H7 (cell line): ENCODE data around the gene XXYLT1. TPM values are rescaled to one million over a fixed set of nuclear protein-coding genes. Genes with fewer than 3 reads are reported as not detected.

Source experiments
- DNase-seq: peaks from one replicate; pipeline ENCODE4 v3.0.0; 2012
- H3K27me3 ChIP-seq: 2 replicates; pipeline ENCODE4 v1.6.0; 2011; ENCODE audit warnings: mild to moderate bottlenecking, low read length; ENCODE audit not compliant: control insufficient read depth, insufficient read depth
- H3K36me3 ChIP-seq: replicated peaks from 2 replicates; pipeline ENCODE4 v1.5.1; 2011; ENCODE audit warnings: low read length; ENCODE audit not compliant: control insufficient read depth, insufficient read depth
- H3K4me3 ChIP-seq: 2 replicates; pipeline ENCODE4 v1.5.1; 2011; ENCODE audit warnings: low read depth, mild to moderate bottlenecking, control low read depth, low read length, moderate library complexity; ENCODE audit not compliant: insufficient read depth
- total RNA-seq: library from RNA; depleted of rRNA; stranded (reverse); fragments of >200 nt; shearing (Covaris generic); gene quantifications from 2 replicates; pipeline ENCODE4 v1.2.3, GENCODE V29; 2014

XXYLT1 gene
- total RNA-seq, 1 experiment from 2014 or later, result 40.9 TPM

DNA sequence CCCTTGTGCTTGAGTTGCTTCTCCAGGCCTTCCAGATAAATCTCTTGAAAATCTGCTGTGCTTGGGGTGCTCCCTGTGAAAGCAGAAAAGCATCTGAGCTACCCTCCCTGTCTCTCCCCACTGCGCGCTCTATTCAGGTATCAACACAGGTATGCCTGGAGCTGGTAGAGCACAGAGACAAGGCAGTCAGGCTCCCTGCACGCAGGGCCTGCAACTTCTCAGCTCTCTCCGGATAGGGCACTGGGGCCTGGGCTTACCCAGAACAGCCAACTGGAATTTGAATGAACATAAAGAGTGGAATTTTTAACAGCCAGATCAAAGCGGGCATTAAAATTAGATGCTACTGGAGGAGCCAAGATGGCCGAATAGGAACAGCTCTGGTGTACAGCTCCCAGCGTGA is 183.6 kb downstream of the XXYLT1 start:
- Histone ChIP-seq H3K27me3 (no peaks in the 10 kb centered on the region), H3K4me3 (peak overlapping the region; percentile 41), H3K36me3 (no peaks in the 10 kb centered on the region)
- peak; percentile 78 for DNase-seq

DNA sequence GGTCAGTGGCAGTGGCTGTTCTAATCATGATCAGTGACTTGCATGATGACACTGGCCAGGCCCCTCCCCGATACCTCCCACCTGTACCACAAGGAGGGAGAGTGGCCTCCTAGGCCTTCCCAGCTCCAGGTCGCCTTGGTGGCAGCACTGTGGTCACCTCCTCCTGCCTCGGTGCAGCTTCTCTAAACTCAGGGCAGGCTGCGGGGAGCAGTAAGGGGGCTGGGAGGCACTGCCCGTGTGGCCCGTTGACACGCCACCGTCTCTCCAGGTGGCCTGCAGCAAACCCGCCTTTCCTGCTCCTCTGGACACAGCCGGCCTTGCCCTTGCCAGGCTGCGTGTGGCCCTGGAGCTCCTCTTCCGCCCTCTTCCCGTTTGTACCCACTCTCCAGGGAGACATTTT is 184.1 kb downstream of the XXYLT1 start:
- Histone ChIP-seq H3K27me3 (no peaks in the 10 kb centered on the region), H3K36me3 (no peaks in the 10 kb centered on the region), H3K4me3 (no peak overlapping the region)
- no peak for DNase-seq

DNA sequence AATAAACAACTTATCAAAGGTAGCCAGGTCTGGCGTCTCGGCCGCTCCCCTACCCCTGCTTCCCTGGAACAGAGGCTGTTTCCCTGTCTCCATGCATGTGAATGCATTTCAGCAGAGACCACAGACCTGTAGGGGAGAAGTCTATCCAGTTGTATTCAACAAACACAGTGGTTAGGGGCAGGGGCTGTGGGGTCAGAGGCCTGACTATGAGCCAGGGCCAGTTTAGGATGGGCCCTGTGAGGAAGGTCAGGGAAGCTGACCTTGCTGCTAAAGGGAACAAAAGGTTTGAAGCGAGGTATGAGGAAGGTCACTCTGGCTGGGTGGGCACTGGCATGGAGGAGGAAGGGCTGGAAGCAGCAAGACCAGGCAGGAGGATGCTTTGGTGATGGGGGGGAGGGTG is 184.6 kb downstream of the XXYLT1 start:
- H3K27me3 ChIP-seq, result no peaks in the 10 kb centered on the region
- no peak for DNase-seq
- H3K4me3 ChIP-seq, result no peak overlapping the region
- no peaks in the 10 kb centered on the region for H3K36me3 ChIP-seq

DNA sequence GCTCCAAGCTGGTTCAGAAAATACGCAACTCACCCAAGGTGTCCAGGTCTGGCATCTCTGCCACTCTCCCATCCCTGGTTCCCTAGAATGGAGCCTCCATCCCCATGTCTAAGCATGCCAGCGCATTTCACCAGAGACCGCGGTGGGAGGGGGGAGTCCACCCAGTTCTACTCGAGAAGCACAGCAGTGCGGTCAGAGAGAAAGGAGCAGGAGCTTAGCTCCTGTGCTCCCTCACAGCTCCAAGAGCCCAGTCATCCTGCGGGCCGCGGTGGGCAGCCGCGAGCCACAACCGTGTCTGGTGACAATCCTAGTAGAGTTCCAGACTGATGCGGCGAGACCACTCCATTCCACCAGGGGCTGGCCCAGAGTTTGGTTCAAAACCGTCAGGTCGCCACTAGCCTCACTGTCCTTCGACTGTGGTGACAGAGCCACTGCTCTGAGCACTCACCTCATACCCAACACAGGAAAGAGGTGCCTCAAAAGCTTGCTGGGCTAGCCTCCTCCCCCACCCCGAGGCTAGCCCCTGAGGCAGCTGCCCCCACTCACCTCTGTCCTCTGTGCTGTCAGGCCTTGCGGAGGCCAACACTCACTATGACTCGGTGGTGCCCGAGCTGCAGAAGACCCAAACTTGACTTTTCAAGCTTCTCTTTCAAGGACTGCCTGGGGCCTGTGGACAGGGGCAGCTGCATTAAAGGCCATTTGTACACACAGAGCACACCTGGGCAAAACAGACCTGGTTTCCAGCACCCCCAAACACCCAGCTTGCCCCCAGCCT is 185.4 kb downstream of the XXYLT1 start:
- no peak for DNase-seq
- Histone ChIP-seq H3K4me3 (no peak overlapping the region), H3K36me3 (no peaks in the 10 kb centered on the region), H3K27me3 (no peaks in the 10 kb centered on the region)

DNA sequence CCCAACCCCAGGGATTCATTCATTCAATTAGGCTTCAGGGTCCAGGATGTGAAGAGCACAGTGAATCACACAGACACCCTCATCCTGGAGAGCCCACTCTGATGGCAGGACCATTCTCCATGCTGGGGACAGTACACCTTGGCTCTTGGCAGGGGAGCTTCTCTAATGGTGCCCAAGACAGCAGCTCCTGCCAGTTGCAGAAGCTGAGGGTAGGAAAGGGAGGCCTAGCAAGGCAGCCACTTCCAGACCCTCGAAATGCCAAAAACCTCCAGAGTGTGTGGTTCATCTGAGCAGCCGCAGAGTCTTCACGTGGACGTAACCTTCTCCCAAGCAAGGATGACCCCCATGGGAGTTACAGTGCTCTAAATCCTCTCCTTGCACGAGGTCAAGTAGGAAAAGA is 186.2 kb downstream of the XXYLT1 start:
- Histone ChIP-seq H3K27me3 (no peaks in the 10 kb centered on the region), H3K4me3 (no peak overlapping the region), H3K36me3 (no peaks in the 10 kb centered on the region)
- no peak for DNase-seq

DNA sequence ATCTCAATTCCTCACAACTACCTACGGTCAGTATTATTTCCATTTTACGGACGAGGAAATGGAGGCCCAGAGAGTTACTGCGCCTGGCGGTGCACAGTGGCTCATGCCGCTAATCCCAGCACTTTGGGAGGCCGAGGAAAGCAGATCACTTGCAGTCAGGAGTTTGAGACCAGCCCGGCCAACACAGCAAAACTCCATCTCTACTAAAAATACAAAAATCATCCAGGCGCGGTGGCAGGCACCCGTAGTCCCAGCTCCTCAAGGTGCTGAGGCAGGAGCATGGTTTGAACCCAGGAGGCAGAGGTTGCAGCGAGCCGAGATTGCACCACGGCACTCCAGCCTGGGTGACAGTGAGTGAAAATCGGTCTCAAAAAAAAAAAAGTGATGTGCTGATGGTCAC is 187.3 kb downstream of the XXYLT1 start:
- no peaks in the 10 kb centered on the region for H3K27me3 ChIP-seq
- H3K36me3 ChIP-seq, result no peaks in the 10 kb centered on the region
- no peak overlapping the region for H3K4me3 ChIP-seq
- DNase-seq, result no peak

DNA sequence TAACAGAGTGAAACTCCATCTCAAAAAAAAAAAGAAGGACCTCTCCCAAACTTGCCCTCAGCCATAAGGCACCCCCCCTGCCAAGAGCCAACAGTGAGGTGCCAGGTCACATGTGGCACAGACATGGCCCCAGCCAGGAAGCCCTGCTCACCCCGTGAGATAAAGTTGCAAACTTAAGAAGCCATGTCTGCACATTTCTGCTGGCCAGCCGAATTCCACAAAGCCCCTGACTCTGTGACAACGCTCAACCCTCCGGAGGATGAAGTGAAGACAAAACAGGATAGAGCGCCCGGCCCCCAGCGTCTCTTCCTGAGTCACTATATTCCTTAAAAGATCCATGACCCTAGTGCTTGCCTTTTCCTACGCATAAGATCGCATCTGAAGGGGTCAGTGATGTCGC is 188.1 kb downstream of the XXYLT1 start:
- Histone ChIP-seq H3K4me3 (no peak overlapping the region), H3K27me3 (no peaks in the 10 kb centered on the region), H3K36me3 (no peaks in the 10 kb centered on the region)
- no peak for DNase-seq

DNA sequence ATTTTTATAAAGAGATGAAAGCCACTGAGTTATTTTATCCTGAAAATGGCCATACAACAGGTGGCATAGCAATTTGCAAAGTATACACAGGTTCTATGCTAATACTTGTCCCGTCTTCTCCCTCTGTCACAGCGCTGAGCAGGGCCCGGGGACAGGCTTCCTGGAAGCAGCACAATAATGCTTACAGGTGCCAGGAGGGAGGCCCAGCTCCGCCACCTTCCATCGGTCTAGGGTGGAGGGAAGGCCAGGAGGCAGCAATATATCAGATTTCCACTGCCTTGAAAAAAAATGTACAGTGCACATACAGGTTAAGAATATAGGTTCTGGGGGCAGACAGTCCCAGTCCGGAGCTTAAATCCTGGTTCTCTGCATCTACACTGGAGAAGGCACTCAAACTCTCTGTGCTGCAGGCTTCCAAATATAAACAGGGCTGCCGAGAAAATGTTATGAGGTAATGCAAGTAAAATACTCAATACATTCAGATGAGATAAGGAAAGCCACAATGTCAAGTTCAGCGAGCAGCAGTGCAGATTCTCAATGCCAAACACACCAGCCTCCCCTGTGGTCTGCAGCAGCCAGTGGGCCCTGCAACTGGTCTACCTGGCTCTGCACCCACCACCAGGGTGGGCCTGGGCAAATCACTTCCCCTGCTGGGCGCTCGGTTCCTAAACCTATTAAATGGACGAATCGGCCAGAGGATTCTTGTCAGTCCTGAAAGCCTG is 189.6 kb downstream of the XXYLT1 start:
- DNase-seq, result no peak

DNA sequence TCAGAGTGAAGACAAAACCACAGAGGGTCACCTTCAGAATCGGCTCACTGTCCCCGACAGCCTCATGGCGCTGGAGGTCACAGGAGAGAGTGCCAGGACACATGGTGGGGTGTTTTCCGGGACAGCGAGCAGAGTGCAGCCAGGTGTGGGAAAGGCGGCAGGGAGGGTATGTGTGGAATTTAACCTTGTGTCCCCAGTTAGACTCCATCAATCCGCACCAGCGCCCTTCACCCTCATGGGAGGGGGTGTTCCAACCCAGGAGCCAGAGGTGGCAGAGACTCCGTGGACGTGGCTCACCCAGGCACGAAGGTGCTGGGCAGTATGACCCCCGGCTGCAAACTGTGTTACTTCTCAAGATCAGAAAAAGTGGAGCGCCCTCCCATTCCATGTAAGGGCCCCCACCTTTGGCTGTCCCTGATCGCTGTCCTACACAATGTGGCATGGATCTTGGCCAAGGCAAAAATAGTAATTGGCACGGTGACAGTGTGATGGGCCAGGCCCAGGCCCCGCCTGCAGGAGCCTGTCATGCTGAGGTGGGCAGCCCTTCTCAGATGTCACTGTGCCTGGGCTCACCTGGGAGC is 190.3 kb downstream of the XXYLT1 start:
- Histone ChIP-seq H3K36me3 (no peaks in the 10 kb centered on the region), H3K4me3 (no peak overlapping the region), H3K27me3 (no peaks in the 10 kb centered on the region)
- DNase-seq, result no peak

More for the DNA sequence above, 189.6 kb downstream of the XXYLT1 start:
- Histone ChIP-seq H3K4me3 (no peak overlapping the region), H3K27me3 (no peaks in the 10 kb centered on the region), H3K36me3 (no peaks in the 10 kb centered on the region)

DNA sequence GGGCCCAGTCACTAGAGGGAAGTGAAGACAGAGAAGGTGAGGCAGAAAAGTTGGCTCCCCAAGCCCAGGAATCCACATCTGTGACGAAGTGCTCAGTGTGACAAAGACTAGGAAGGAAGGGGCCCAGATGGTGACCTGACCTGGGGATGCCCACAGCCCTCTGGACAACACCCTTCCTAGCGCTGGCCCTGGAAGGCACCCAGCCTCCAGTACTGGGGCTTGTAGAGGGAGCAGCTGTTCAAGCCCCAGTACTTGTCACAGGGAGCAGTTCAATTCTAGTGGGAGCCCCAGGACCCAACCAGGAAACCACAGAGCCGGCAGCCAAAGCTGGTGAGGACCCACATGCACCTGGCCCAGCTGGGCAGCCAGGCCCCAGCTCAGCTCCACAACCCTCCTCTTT is 190.8 kb downstream of the XXYLT1 start:
- H3K36me3 ChIP-seq, result no peaks in the 10 kb centered on the region
- DNase-seq, result no peak
- H3K27me3 ChIP-seq, result no peaks in the 10 kb centered on the region
- no peak overlapping the region for H3K4me3 ChIP-seq

DNA sequence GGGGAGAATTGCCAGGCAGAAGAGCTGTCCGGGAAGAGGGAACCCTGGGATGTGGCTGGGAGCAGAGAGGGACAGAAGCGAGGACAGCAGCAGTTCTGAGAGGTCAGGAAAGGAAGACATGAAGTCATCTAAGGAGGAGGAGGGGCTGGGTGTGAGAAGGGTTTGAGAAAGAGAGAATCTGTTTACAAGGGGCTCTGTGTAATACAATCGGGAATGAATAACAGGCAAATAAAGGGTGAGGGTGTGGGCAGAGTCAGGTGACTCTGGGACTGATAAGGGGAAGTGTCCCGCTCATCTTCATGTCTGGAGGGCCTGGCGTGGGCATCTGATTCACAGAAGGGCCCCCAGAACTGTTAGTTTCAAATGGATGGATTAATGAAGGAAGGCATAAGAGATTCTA is 191.3 kb downstream of the XXYLT1 start:
- no peaks in the 10 kb centered on the region for H3K27me3 ChIP-seq
- no peak for DNase-seq
- no peaks in the 10 kb centered on the region for H3K36me3 ChIP-seq
- H3K4me3 ChIP-seq, result no peak overlapping the region

- H3K27me3 ChIP-seq, result no peaks in the 10 kb centered on the region
- H3K4me3 ChIP-seq, result no peak overlapping the region
- no peak for DNase-seq
- H3K36me3 ChIP-seq, result no peaks in the 10 kb centered on the region
These were observed 192.0 kb downstream of the XXYLT1 start for GRCh38 chr3:195078891-195079440.

- H3K27me3 ChIP-seq, result no peaks in the 10 kb centered on the region
- H3K4me3 ChIP-seq, result no peak overlapping the region
- DNase-seq, result no peak
- H3K36me3 ChIP-seq, result no peaks in the 10 kb centered on the region
These were observed 193.1 kb downstream of the XXYLT1 start for GRCh38 chr3:195077611-195078540.

GRCh38 chr3:195076981-195077610 is 193.9 kb downstream of the XXYLT1 start:
- Histone ChIP-seq H3K4me3 (no peak overlapping the region), H3K36me3 (no peaks in the 10 kb centered on the region), H3K27me3 (no peaks in the 10 kb centered on the region)
- no peak for DNase-seq
